Measurements from ENCODE around the gene INF2.

The INF2 gene

GRCh38 chr14:104739026-104739425, 49.6 kb downstream of the INF2 start:
- H3K36me3 ChIP-seq = no peaks in the 10 kb centered on the region
- H3K27me3 ChIP-seq = no peaks in the 10 kb centered on the region
- peaks cover 5 to 7% of the 10 kb centered on the region in 2 experiments for H3K4me1 ChIP-seq (ENCODE audit: control insufficient read depth in 1 of 2, insufficient read depth in 1 of 2, low read depth in 1 of 2, low read length in 1 of 2)
- H3K9me3 ChIP-seq = no peaks in the 10 kb centered on the region
- H3K27ac ChIP-seq = no peak overlapping the region
- no peak for TF ChIP-seq CTCF (IDR thresholded peaks at IDR 0.05)
- H3K4me3 ChIP-seq (ENCODE audit: low read depth in 1 of 2, low read length in 1 of 2) = no peak overlapping the region

- no peak overlapping the region for H3K27ac ChIP-seq
- H3K36me3 ChIP-seq = no peaks in the 10 kb centered on the region
- no peak overlapping the region for H3K4me3 ChIP-seq (ENCODE audit: low read depth in 1 of 2, low read length in 1 of 2)
- no peaks in the 10 kb centered on the region for H3K9me3 ChIP-seq
- peaks cover 5 to 7% of the 10 kb centered on the region in 2 experiments for H3K4me1 ChIP-seq (ENCODE audit: control insufficient read depth in 1 of 2, insufficient read depth in 1 of 2, low read depth in 1 of 2, low read length in 1 of 2)
- H3K27me3 ChIP-seq = no peaks in the 10 kb centered on the region
- TF ChIP-seq CTCF (IDR thresholded peaks at IDR 0.05) = no peak
These were observed 50.4 kb downstream of the INF2 start for GRCh38 chr14:104739546-104740516.

DNA sequence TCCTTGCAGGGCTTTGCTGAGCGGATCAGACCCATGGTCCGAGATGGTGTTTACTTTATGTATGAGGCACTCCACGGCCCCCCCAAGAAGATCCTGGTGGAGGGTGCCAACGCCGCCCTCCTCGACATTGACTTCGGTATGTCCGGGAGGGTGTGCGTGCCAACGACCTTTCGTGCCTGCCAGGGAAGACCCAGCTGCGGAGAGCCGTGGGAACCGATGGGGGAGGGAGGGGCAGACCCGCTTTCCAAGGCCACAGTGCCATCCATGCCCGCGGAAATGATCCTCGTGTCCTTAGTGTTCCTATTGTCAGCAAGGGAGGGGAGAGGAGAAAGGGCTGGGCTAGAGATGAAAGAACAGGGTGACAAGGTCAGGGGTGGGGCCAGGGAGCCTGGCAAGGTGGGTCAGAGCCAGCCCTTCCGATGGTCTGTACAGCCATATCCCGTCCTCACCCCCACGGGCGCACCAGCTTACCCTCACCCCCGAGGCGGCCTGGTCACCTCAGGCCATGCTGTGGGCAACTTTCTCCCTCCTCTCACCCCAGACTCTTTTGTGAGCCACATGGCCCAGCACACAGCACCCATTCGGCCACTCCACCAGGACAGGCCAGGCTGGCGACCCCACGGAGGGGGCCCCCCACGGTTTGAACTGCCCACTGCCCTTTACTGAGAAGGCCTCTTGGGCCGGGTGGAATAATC, 51.8 kb downstream of the INF2 start:
- Histone ChIP-seq H3K4me3 (ENCODE audit: low read depth in 1 of 2, low read length in 1 of 2) (no peak overlapping the region), H3K4me1 (ENCODE audit: control insufficient read depth in 1 of 2, insufficient read depth in 1 of 2, low read depth in 1 of 2, low read length in 1 of 2) (peaks cover 2% of the 10 kb centered on the region in 2 experiments), H3K9me3 (no peaks in the 10 kb centered on the region), H3K36me3 (no peaks in the 10 kb centered on the region), H3K27ac (no peak overlapping the region), H3K27me3 (no peaks in the 10 kb centered on the region)
- no peak for TF ChIP-seq CTCF (IDR thresholded peaks at IDR 0.05)

GRCh38 chr14:104741803-104742251, 52.4 kb downstream of the INF2 start:
- Histone ChIP-seq H3K36me3 (no peaks in the 10 kb centered on the region), H3K9me3 (no peaks in the 10 kb centered on the region), H3K27ac (no peak overlapping the region), H3K27me3 (no peaks in the 10 kb centered on the region), H3K4me1 (ENCODE audit: control insufficient read depth in 1 of 2, insufficient read depth in 1 of 2, low read depth in 1 of 2, low read length in 1 of 2) (no peaks in the 10 kb centered on the region), H3K4me3 (ENCODE audit: low read depth in 1 of 2, low read length in 1 of 2) (no peak overlapping the region)
- no peak for TF ChIP-seq CTCF (IDR thresholded peaks at IDR 0.05)

- no peak overlapping the region for H3K4me3 ChIP-seq (ENCODE audit: low read depth in 1 of 2, low read length in 1 of 2)
- no peak overlapping the region for H3K27ac ChIP-seq
- no peaks in the 10 kb centered on the region for H3K9me3 ChIP-seq
- no peaks in the 10 kb centered on the region for H3K36me3 ChIP-seq
- H3K27me3 ChIP-seq = no peaks in the 10 kb centered on the region
- no peak for TF ChIP-seq CTCF (IDR thresholded peaks at IDR 0.05)
- no peaks in the 10 kb centered on the region for H3K4me1 ChIP-seq (ENCODE audit: control insufficient read depth in 1 of 2, insufficient read depth in 1 of 2, low read depth in 1 of 2, low read length in 1 of 2)
These were observed 53.4 kb downstream of the INF2 start for GRCh38 chr14:104742586-104743455.

Data from neutrophil (primary cell).